Keratinocyte (primary cell): ENCODE results near the gene KLHL29. TPM values are rescaled to one million over a fixed set of nuclear protein-coding genes. Genes with fewer than 3 reads are reported as not detected.

Experiments
- DNase-seq: peaks from one replicate; pipeline ENCODE4 v3.0.0-alpha.2; 2011; ENCODE audit warnings: low read depth, missing footprints, low spot score
- FAIRE-seq: peaks from 2 replicates; lab custom pipeline; 2011; peaks lifted over from hg19 to GRCh38; lab: Jason Lieb, UNC
- H2AFZ ChIP-seq: 2 replicates; pipeline ENCODE4 v1.6.0; 2012; ENCODE audit warnings: low read length, control low read depth, inconsistent platforms; ENCODE audit not compliant: control insufficient read depth
- H3K27ac ChIP-seq: 2 replicates; pipeline ENCODE4 v1.5.1; 2011; ENCODE audit warnings: low read length; ENCODE audit not compliant: control insufficient read depth, insufficient read depth
- H3K27me3 ChIP-seq: 3 replicates; pipeline ENCODE4 v1.6.0; 2011; ENCODE audit warnings: low read length; ENCODE audit not compliant: control insufficient read depth, insufficient read depth; ENCODE audit errors: extremely low read depth
- H3K36me3 ChIP-seq, 2 experiments: 2 replicates in 1 of 2; 3 replicates in 1 of 2; pipeline ENCODE4 v1.5.1; 2011; ENCODE audit warnings: low read length in 2 of 2, mild to moderate bottlenecking in 1 of 2; ENCODE audit not compliant: control insufficient read depth in 2 of 2, insufficient read depth in 2 of 2; ENCODE audit errors: extremely low read depth in 1 of 2
- H3K4me1 ChIP-seq: 3 replicates; pipeline ENCODE4 v1.5.1; 2011; ENCODE audit warnings: low read length; ENCODE audit not compliant: control insufficient read depth, insufficient read depth; ENCODE audit errors: extremely low read depth
- H3K4me2 ChIP-seq: 3 replicates; pipeline ENCODE4 v1.6.0; 2011; ENCODE audit warnings: low read depth, low read length; ENCODE audit not compliant: control insufficient read depth, insufficient read depth; ENCODE audit errors: extremely low read depth
- H3K4me3 ChIP-seq, 3 experiments: fragments of 200-600 bp in 1 of 3; sonication (generic) in 1 of 3; 2 replicates in 2 of 3; 3 replicates in 1 of 3; pipeline ENCODE4 v1.5.1; 2011 to 2016; ENCODE audit warnings: low read length in 3 of 3, mild to moderate bottlenecking in 3 of 3, control low read depth in 2 of 3, inconsistent platforms in 1 of 3, low read depth in 1 of 3, mixed read lengths in 1 of 3, mixed run types in 1 of 3, moderate library complexity in 1 of 3; ENCODE audit not compliant: control insufficient read depth in 2 of 3, insufficient read depth in 2 of 3; ENCODE audit errors: extremely low read depth in 1 of 3
- H3K79me2 ChIP-seq: 2 replicates; pipeline ENCODE4 v1.6.0; 2012; ENCODE audit warnings: low read length; ENCODE audit not compliant: control insufficient read depth, insufficient read depth
- H3K9ac ChIP-seq: 3 replicates; pipeline ENCODE4 v1.6.0; 2011; ENCODE audit warnings: low read length; ENCODE audit not compliant: control insufficient read depth, insufficient read depth; ENCODE audit errors: extremely low read depth
- H3K9me1 ChIP-seq: 3 replicates; pipeline ENCODE4 v1.6.0; 2011; ENCODE audit warnings: low read length; ENCODE audit not compliant: control insufficient read depth, insufficient read depth; ENCODE audit errors: extremely low read depth
- H3K9me3 ChIP-seq: 2 replicates; pipeline ENCODE4 v1.5.1; 2012; ENCODE audit warnings: low read depth, low read length; ENCODE audit not compliant: control insufficient read depth
- H4K20me1 ChIP-seq: 3 replicates; pipeline ENCODE4 v1.6.0; 2011; ENCODE audit warnings: low read length; ENCODE audit not compliant: control insufficient read depth, insufficient read depth; ENCODE audit errors: extremely low read depth
- EZH2 ChIP-seq: IDR thresholded peaks from one replicate; pipeline ENCODE4 v1.6.1; 2012; ENCODE audit warnings: inconsistent platforms, mild to moderate bottlenecking, low read length, moderate library complexity
- dilution Hi-C: fragments of 300-500 bp; cut with MboI; formaldehyde crosslinking; loops from one replicate; pipeline ENCODE4 v1.7.0; 2020; ENCODE audit warnings: low sequenced_read_pairs; ENCODE audit not compliant: extremely low pct_ligation_motif_present
- polyA plus RNA-seq, 5 experiments: library from polyadenylated mRNA; depleted of rRNA in 3 of 5; stranded (reverse) in 3 of 5; stranded (forward) in 1 of 5; unstranded in 1 of 5; fragments of >200 nt; gene quantifications; 1 replicate in 1 of 5; 2 replicates in 3 of 5; 3 replicates in 1 of 5; pipeline versions ENCODE4 v1.2.1 to v1.2.3, GENCODE V29; 2011 to 2012; ENCODE audit warnings: missing spikeins in 2 of 5, low read depth in 1 of 5, low replicate concordance in 1 of 5
- TF ChIP-seq, protein P1 (sequence below), 3 experiments: IDR thresholded peaks in 1 of 3; conservative IDR thresholded peaks in 1 of 3; optimal IDR thresholded peaks in 1 of 3; 2 replicates in 2 of 3; 3 replicates in 1 of 3; pipeline versions ENCODE3 to v1.5.1; 2011; ENCODE audit warnings: low read length in 3 of 3, mild to moderate bottlenecking in 3 of 3, moderate library complexity in 2 of 3, control low read depth in 1 of 3, inconsistent platforms in 1 of 3; ENCODE audit not compliant: insufficient read depth in 2 of 3; ENCODE audit errors: extremely low read depth in 1 of 3

The KLHL29 gene
- polyA plus RNA-seq, 1 donor (not counting 4 experiments of a cell fraction or from before 2014, with no cell fraction given): 4.7 TPM

DNA sequence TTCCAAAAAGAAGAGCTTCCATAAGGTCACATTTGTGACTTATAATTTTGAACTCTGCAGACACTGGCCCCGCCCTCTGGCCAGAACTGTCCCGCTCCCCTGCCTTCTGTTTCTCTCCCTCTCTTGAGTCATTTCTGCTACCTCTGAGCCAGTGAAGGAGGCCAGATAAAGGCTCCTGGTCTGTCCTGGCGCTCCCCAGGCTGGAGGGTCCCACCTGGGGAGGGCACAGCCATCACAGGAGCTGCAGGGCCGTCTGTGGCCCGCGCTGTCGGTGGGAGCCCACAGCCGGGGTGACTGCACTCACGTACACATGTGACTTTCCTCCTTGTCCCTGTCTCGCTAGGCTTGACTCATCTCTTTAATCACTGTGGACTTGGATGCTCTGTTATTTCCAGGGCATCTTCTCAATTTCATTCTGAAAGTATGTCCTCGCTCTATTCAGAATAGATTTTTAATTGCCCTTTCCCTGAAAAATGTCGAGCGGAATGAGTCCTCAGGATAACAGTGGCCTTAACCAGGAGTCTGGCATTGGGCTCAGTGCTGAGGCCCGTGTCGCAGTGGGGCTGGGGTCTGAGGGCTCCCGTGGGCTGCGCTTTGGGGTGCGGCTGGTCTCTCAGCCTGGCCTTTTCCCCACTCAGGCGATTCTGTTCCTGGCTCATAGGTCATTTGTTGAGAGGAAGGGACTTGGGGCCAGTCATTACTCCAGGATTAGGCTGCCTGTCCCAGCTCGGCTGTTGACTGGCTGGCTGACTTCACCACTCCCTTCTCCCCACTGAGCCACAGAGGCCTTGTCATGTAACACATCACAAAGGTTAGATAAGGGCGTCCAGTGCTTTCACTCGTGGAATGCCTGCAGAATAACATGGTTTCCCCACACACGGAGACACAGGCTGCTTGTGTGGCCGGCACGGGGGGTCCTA is 34.5 kb downstream of the KLHL29 start:
- dilution Hi-C loops: no loop called here
- no peak overlapping the region for H3K9ac ChIP-seq
- peaks cover 3% of the 10 kb centered on the region for H4K20me1 ChIP-seq
- H3K36me3 ChIP-seq: peaks cover 0 to 2% of the 10 kb centered on the region in 2 experiments
- FAIRE-seq: no peak
- TF ChIP-seq, protein P1, sequence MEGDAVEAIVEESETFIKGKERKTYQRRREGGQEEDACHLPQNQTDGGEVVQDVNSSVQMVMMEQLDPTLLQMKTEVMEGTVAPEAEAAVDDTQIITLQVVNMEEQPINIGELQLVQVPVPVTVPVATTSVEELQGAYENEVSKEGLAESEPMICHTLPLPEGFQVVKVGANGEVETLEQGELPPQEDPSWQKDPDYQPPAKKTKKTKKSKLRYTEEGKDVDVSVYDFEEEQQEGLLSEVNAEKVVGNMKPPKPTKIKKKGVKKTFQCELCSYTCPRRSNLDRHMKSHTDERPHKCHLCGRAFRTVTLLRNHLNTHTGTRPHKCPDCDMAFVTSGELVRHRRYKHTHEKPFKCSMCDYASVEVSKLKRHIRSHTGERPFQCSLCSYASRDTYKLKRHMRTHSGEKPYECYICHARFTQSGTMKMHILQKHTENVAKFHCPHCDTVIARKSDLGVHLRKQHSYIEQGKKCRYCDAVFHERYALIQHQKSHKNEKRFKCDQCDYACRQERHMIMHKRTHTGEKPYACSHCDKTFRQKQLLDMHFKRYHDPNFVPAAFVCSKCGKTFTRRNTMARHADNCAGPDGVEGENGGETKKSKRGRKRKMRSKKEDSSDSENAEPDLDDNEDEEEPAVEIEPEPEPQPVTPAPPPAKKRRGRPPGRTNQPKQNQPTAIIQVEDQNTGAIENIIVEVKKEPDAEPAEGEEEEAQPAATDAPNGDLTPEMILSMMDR (optimal IDR thresholded peaks at IDR 0.05 in 1 of 3, IDR thresholded peaks at IDR 0.05 in 1 of 3, conservative IDR thresholded peaks at IDR 0.05 in 1 of 3; ENCODE audit: extremely low read depth in 1 of 3, insufficient read depth in 2 of 3, low read length in 3 of 3): no peak
- H3K79me2 ChIP-seq: peaks cover 15% of the 10 kb centered on the region
- no peaks in the 10 kb centered on the region for H3K9me1 ChIP-seq
- H3K27me3 ChIP-seq: no peaks in the 10 kb centered on the region
- H3K27ac ChIP-seq: no peak overlapping the region
- no peaks in the 10 kb centered on the region for H3K4me1 ChIP-seq
- no peak overlapping the region for H3K4me3 ChIP-seq
- H3K4me2 ChIP-seq: no peak overlapping the region
- no peak for DNase-seq
- no peaks in the 10 kb centered on the region for H3K9me3 ChIP-seq
- H2AFZ ChIP-seq: no peak overlapping the region

DNA sequence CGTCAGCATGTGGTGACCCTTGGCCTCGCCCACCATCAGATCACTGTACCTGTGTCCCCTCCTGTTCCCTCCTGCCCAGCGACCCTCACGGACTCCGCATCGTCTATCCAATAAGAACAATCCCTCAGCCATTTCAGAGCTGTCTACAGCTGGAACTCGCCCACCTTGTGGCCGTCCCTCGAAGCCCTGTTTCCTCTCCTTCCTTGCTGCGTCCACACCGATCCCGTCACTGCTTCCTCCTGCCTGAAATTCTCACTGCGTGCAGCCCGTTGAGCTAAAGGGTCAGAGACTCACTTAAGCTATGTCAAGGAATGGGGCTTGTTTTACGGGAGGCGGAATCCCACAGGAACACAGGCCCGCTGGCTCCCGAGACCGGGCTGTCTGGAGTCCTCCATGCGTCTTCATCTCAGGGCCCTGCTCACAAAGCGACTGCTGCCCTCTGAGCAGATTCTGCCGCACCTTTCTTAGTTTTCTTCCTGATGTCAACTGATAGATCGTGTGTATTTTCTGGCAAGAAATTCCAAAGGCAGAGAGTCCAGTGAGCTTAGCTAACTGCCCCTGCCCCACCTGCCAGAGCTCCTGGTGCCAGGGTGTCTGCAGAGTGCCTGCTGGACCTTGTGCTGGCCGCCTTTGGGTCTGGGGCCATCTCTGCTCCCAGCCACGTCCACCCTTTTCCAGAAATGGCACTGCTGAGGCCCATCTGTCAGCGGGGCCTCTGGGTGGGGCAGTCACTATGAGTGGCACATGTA is 35.3 kb downstream of the KLHL29 start:
- Histone ChIP-seq H4K20me1 (peaks cover 3% of the 10 kb centered on the region), H3K27me3 (no peaks in the 10 kb centered on the region), H2AFZ (no peak overlapping the region), H3K9me3 (no peaks in the 10 kb centered on the region), H3K9ac (no peak overlapping the region), H3K9me1 (no peaks in the 10 kb centered on the region), H3K4me3 (no peak overlapping the region), H3K27ac (no peak overlapping the region), H3K36me3 (peaks cover 0 to 2% of the 10 kb centered on the region in 2 experiments), H3K79me2 (peaks cover 15% of the 10 kb centered on the region), H3K4me2 (no peak overlapping the region), H3K4me1 (peaks cover 3% of the 10 kb centered on the region)
- dilution Hi-C loops: no loop called here
- no peak for FAIRE-seq
- TF ChIP-seq, protein P1 (optimal IDR thresholded peaks at IDR 0.05 in 1 of 3, IDR thresholded peaks at IDR 0.05 in 1 of 3, conservative IDR thresholded peaks at IDR 0.05 in 1 of 3; ENCODE audit: extremely low read depth in 1 of 3, insufficient read depth in 2 of 3, low read length in 3 of 3): no peak
- no peak for TF ChIP-seq EZH2
- DNase-seq: no peak
